Mesodermal cell (in vitro differentiated cells): ENCODE measurements around the gene PTGS1.
A peak's percentile ranks its signal among the peaks of the same experiment; 100 is the strongest.

Experiments used
- H3K27ac ChIP-seq: 2 replicates; pipeline ENCODE4 v1.7.0; 2013; ENCODE audit warnings: mild to moderate bottlenecking, low read depth, low read length, moderate library complexity; ENCODE audit not compliant: severe bottlenecking
- H3K36me3 ChIP-seq: 2 replicates; pipeline ENCODE4 v1.7.1; 2013; ENCODE audit warnings: mild to moderate bottlenecking, low read length, moderate library complexity; ENCODE audit not compliant: control insufficient read depth, insufficient read depth
- H3K4me1 ChIP-seq: one replicate; pipeline ENCODE4 v1.7.1; 2013; ENCODE audit warnings: mild to moderate bottlenecking, low read length; ENCODE audit not compliant: insufficient read depth, control insufficient read depth, poor library complexity, severe bottlenecking
- H3K4me3 ChIP-seq: 2 replicates; pipeline ENCODE4 v1.7.0; 2013; ENCODE audit warnings: low read length, control low read depth, mild to moderate bottlenecking; ENCODE audit not compliant: insufficient read depth, poor library complexity, severe bottlenecking; ENCODE audit errors: extremely low read depth
- H3K9me3 ChIP-seq: 2 replicates; pipeline ENCODE4 v1.7.1; 2013; ENCODE audit warnings: mild to moderate bottlenecking, low read length, moderate library complexity; ENCODE audit not compliant: control insufficient read depth
- WGBS, 2 experiments: methylation state at CpG; one replicate each; pipeline ENCODE4 v1.1.5; 2013; ENCODE audit warnings: missing lambda C conversion rate in 2 of 2; ENCODE audit not compliant: insufficient coverage in 2 of 2; 5-methylcytosine and 5-hydroxymethylcytosine counted together

PTGS1 gene

DNA sequence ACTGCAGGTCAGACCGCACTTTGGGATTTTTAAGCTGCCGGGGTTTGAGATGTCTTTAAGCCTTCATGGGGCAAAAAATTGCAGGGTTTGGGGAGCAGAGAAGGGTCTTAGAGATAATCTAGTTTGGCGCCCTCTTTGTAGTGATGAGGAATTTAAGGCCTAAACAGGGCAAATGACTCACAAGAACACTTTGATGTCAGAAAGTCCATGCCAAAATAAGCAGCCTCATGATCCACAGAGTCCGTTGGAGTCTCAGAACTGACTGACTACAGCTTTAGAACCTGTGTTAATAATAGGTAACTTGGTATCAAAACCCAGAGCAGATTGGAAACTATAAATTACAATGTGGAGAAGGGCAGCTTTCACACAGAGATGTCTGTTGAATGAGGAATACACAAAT is 35.9 kb upstream of the PTGS1 start:
- WGBS, 2 experiments, result 90 to 97% methylated on average over 3 of the region's 4 CpGs
- Histone ChIP-seq H3K4me3 (no peak overlapping the region), H3K4me1 (no peaks in the 10 kb centered on the region), H3K36me3 (no peaks in the 10 kb centered on the region), H3K9me3 (no peaks in the 10 kb centered on the region), H3K27ac (no peak overlapping the region)

DNA sequence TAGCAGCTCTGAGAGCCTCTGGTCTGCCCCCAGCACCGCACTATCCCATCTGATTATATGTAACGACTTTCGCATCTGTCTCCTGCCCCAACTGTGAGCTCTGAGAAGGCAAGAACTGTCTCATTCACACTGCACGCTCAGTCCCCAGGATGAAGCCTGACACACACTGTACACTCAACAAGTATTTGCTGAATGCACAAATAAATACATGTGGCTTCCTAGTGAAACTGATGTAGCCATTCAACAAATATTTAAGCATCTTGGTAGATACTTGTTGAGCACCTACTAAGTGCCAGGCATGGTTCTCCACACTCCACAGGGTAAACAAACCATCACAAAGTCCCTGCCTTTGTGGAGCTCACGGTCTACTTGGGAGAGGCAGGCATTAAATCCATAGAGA is 34.6 kb upstream of the PTGS1 start:
- Histone ChIP-seq H3K9me3 (no peaks in the 10 kb centered on the region), H3K27ac (no peak overlapping the region), H3K4me1 (no peaks in the 10 kb centered on the region), H3K36me3 (no peaks in the 10 kb centered on the region), H3K4me3 (no peak overlapping the region)
- 95 to 100% methylated on average over 1 to 4 of the region's 5 CpGs for WGBS, 2 experiments

DNA sequence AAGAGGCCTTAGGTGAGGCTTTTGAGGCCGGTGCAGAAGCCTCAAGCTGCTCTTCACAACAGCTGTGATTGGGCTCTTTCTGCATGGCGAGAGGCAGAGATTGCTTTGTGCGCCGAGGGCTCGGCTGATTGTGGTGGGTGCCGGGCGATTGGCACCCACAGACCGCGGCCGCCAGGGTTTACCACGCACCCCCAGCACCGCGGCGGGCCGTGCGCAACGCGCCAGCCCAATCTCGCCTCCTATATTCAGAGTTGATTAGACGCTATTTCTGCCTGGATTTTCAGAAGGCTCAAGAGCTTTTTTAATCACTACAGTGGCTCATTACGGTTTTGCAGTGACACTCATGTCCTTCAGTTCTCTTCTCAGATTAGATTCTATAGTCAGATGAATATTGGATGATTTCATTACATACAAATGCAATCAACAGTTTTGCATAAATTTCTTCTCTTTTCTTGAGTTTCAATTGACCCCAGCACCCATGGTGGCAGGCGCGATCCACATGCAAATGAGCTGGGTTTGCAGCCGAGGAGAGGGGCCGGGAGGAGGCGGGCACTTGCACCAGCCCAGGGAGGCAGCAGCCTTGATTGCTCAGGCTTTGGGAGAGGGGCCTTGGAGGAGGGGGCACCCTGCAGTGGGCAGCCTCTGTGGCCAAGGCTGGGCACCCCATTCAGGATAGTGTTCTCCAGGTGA is 33.8 kb upstream of the PTGS1 start:
- Histone ChIP-seq H3K36me3 (no peaks in the 10 kb centered on the region), H3K27ac (no peak overlapping the region), H3K4me3 (no peak overlapping the region), H3K9me3 (no peaks in the 10 kb centered on the region), H3K4me1 (no peaks in the 10 kb centered on the region)
- 73 to 76% methylated on average over 22 to 23 of the region's 26 CpGs for WGBS, 2 experiments

DNA sequence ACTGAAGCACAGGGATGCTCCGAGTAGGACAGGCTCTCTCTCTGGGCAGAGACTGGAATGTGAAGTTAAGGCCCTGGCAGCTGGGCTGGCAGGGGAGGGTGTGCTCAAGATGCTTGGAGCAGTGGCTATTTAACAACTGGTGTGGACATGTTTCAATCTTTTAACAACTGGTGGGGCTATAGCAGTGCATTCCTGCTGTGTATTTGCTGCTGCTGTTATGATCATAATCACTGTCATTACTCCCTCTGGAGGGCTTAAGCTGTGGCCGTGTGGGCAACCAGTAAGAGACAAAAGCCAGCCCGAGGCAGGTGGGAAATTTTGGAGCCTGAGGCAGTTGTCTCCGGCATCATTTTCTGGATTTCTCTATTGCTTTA is 33.3 kb upstream of the PTGS1 start:
- no peak overlapping the region for H3K27ac ChIP-seq
- 67 to 75% methylated on average over 1 to 4 of the region's 4 CpGs for WGBS, 2 experiments
- H3K4me3 ChIP-seq, result no peak overlapping the region

DNA sequence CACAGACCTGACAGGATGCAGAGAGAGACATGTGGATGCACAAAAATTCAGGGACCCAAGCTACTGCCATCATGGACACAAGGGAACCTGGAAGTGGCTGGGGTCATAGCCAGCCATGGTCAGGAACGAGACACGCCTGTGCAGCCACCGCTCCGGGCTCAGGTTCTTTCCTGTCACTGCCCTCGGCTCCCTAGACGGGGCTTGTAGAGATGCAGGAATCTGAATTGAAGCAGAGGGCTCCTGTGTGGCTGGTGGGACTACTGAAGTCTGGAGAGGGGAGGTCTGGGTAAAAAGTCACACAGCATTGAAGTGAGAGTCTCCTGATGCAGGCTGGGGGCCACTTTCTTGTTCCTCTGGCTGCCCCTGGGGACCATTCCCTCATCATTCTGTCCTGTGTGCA is 32.3 kb upstream of the PTGS1 start:
- Histone ChIP-seq H3K36me3 (no peaks in the 10 kb centered on the region), H3K27ac (no peak overlapping the region), H3K9me3 (no peaks in the 10 kb centered on the region), H3K4me1 (peaks cover 3% of the 10 kb centered on the region), H3K4me3 (no peak overlapping the region)
- 91% methylated on average over 6 of the region's 6 CpGs; no CpG with 5 or more reads in 1 of the 2 experiments for WGBS, 2 experiments

More for the DNA sequence above, 33.3 kb upstream of the PTGS1 start:
- Histone ChIP-seq H3K36me3 (no peaks in the 10 kb centered on the region), H3K9me3 (no peaks in the 10 kb centered on the region), H3K4me1 (peaks cover 3% of the 10 kb centered on the region)

DNA sequence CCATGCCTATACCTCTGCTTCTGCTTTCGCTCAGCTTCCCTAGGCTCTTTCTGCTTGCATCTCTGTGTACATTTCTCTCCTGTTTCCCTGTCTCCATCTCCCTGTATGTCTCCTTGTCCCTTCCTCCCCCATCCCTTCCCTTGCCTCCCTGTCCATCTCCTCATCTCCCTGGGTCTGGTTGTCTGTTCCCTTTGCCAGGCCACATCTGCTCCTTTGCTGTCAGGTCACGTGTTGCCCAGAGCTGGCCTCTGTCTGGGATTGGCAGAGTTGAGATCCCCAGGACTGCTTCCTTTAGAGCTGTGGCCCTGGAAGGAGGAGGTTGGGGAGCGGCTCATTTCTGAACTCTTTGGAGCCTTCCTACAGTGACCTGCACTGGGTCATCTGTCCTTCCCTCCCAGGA is 31.8 kb upstream of the PTGS1 start:
- no peak overlapping the region for H3K4me3 ChIP-seq
- no peak overlapping the region for H3K27ac ChIP-seq
- H3K36me3 ChIP-seq, result no peaks in the 10 kb centered on the region
- no peaks in the 10 kb centered on the region for H3K9me3 ChIP-seq
- 96 to 100% methylated on average over 1 to 3 of the region's 3 CpGs for WGBS, 2 experiments
- H3K4me1 ChIP-seq, result peaks cover 3% of the 10 kb centered on the region

DNA sequence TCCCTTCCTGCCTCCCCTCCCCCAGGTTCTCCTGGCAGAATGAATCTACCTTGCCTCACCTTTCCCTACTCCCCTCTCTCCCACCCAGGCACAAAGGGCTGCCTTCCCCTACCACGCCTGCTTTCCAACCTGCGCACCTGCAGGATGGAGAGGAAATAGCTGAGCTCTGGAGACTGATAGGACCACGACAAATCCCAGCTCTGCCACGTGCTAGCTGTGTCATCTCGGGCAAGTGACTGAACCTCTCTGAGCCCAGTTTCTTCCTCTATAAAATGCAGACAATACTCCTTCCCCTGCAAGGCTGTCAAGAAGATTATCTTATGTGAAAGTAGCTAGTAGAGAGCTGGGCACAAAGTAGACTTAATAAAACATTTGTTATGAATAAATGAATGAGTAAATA is 31.2 kb upstream of the PTGS1 start:
- no peak overlapping the region for H3K4me3 ChIP-seq
- H3K9me3 ChIP-seq, result no peaks in the 10 kb centered on the region
- WGBS, 2 experiments, result 73% methylated on average over 3 of the region's 5 CpGs; no CpG with 5 or more reads in 1 of the 2 experiments
- peaks cover 3% of the 10 kb centered on the region for H3K4me1 ChIP-seq
- H3K36me3 ChIP-seq, result no peaks in the 10 kb centered on the region
- H3K27ac ChIP-seq, result no peak overlapping the region

DNA sequence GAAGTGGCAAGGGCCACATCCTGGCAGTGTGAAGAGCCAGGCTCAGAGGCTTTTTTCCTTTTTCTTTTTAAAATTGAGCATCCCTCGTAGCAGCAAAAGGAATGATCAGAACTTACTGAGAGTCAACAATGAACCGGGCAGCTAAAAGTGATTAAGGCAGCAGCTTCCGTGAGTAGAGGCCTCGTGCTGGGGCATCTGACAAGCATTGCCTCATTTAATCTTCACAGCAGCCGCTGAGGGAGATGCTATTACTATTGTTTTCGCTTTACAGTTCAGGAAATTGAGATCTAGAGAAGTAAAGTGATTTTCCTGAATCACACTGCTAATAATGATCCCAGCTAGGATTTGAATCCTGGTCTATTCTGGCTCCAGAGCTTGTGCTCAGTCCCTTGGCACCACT is 30.7 kb upstream of the PTGS1 start:
- WGBS, 2 experiments, result 76 to 87% methylated on average over 5 to 6 of the region's 6 CpGs
- H3K4me3 ChIP-seq, result no peak overlapping the region
- no peak overlapping the region for H3K27ac ChIP-seq
- no peaks in the 10 kb centered on the region for H3K9me3 ChIP-seq
- no peaks in the 10 kb centered on the region for H3K36me3 ChIP-seq
- peaks cover 3% of the 10 kb centered on the region for H3K4me1 ChIP-seq

DNA sequence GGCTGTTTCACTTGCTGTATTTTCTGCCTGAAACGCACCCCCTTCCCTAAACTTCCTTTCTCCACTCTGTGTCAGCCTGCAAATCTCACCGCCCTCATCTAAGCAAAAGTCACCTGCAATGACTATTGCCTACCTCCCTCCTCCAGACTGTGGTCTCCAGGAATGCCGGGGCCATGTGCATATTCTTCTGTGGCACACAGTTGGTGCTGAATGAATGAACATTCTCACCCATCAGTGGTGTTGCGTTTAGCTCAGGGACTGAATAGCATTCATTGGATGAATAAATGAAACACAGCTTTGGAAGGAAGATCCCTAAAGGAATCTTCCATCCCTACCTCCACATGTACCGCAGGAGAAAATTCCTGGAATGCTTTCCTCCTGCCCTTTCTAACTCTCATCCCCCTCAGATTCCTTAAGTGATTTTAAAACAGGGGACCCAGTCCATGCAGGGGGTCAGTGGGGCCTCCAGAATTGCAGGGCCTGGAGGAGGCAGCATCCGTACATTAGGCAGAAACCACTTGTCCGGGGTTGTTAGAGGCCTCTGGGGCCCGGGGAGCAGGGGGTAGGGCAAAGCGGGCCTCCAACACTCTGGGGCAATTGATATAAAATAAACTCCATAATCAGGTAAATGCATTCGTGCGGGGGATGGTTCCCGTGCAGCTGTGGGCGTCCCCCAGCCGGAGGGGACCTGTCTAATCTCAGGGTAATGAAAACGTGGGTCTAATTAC is 28.3 kb upstream of the PTGS1 start:
- 61 to 72% methylated on average over 11 to 13 of the region's 15 CpGs for WGBS, 2 experiments
- Histone ChIP-seq H3K27ac (no peak overlapping the region), H3K4me1 (peaks cover 3% of the 10 kb centered on the region)

DNA sequence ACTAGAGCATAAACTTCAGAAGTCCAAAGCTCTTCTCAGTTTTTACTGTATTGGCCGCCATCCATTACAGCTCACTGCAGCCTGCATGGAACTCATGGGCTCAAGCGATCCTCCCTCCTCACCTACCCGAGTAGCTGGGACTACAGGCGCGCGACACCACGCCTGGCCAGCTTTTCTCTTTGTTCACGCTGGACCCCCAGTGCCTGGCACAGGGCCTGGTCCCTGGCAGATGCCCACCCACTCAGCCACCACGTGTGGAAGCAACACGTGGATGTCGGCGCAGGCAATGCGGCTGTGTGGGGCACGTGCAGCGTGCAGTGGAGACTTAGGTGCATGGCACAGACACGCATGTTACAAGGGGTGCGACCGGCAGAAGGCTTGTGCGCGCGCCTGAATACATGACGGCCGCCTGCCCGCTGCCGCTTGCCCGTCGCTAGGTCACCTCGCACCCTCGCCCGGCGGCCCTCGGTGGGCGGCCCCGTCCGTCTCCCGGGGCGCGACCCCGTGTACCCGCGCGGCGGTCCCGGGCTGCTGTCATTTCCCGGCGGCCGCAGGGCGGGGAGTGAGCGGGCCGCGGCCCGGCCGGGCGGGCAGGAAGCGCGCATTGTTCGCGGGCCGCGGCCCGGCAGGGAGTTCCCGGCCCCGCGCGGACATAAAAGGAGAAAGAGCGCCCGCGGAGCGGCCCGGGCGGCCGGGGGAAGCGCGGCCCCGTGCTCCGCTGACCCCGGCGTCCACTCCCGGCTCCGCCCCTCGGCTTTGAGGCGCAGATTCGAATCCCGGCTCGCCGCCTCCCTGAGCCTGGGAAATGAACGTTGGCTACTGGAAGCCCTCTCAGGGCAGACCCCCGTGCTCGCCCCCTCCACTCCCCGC is 24.1 kb upstream of the PTGS1 start:
- Histone ChIP-seq H3K9me3 (no peaks in the 10 kb centered on the region), H3K27ac (no peak overlapping the region), H3K4me3 (peak overlapping the region; percentile 47), H3K36me3 (no peaks in the 10 kb centered on the region), H3K4me1 (peaks cover 10% of the 10 kb centered on the region)
- WGBS, 2 experiments, result 3 to 4% methylated on average over 60 to 72 of the region's 90 CpGs

More for the DNA sequence above, 28.3 kb upstream of the PTGS1 start:
- H3K36me3 ChIP-seq, result no peaks in the 10 kb centered on the region
- H3K4me3 ChIP-seq, result no peak overlapping the region
- H3K9me3 ChIP-seq, result no peaks in the 10 kb centered on the region
